ENCODE results near the gene S100A11. TPM values are rescaled to one million over a fixed set of nuclear protein-coding genes. Genes with fewer than 3 reads are reported as not detected.

Gene S100A11
- polyA plus RNA-seq, 1 of the 3 experiments (the other 2 are of a cell fraction): 736 TPM

GRCh38 chr1:152053375-152053774 is 16.6 kb upstream of the S100A11 start:
- Histone ChIP-seq H4K20me1 (ENCODE audit: insufficient read depth) (no peaks in the 10 kb centered on the region), H3K27ac (ENCODE audit: low read depth in 2 of 2, low read length in 1 of 2) (no peak overlapping the region), H3K9me2 (no peaks in the 10 kb centered on the region), H3F3A (replicated peaks; ENCODE audit: insufficient read depth) (peaks cover 6% of the 10 kb centered on the region), H3K4me2 (peak overlapping the region; percentile 13; the same call in 1 of the 2 replicates), H3K79me2 (ENCODE audit: insufficient read depth) (no peaks in the 10 kb centered on the region), H3K27me3 (ENCODE audit: insufficient read depth) (peaks cover 33% of the 10 kb centered on the region), H2AFZ (ENCODE audit: low read depth) (no peak overlapping the region), H3K36me3 (replicated peaks in 1 of 2; ENCODE audit: control insufficient read depth in 1 of 2, insufficient read depth in 2 of 2, low read length in 1 of 2) (no peaks in the 10 kb centered on the region), H3K9me3 (no peaks in the 10 kb centered on the region), H3K4me3 (ENCODE audit: low read depth in 2 of 2, low read length in 1 of 2) (no peak overlapping the region), H3K4me1 (ENCODE audit: control insufficient read depth in 1 of 2, insufficient read depth in 2 of 2, low read depth in 1 of 2, low read length in 1 of 2) (peaks cover 0 to 2% of the 10 kb centered on the region in 2 experiments; a peak in 2 of 4 replicates), H3K9ac (no peak overlapping the region)
- TF ChIP-seq RXRA (IDR thresholded peaks at IDR 0.05; ENCODE audit: borderline replicate concordance, low read depth) (no peak), MAX (IDR thresholded peaks at IDR 0.05; ENCODE audit: low read depth) (no peak), RAD21 (IDR thresholded peaks at IDR 0.05; ENCODE audit: low read length) (no peak)
- no peak for DNase-seq
- ChIA-PET POLR2A (no interaction called here), CTCF (interaction anchor here (0.6 to 5.7 kb wide), 23 partner anchors 8 to 463 kb away, joined by 3 to 82 read pairs (median 5); no protein-coding TSS in a partner anchor)
- 21% methylated on average over 11 of the region's 13 CpGs for WGBS (ENCODE audit: low lambda C conversion rate)

GRCh38 chr1:152052606-152053005 is 15.8 kb upstream of the S100A11 start:
- no peak overlapping the region for H3K27ac ChIP-seq (ENCODE audit: low read depth in 2 of 2, low read length in 1 of 2)
- peaks cover 33% of the 10 kb centered on the region for H3K27me3 ChIP-seq (ENCODE audit: insufficient read depth)
- H3F3A ChIP-seq (replicated peaks; ENCODE audit: insufficient read depth): peaks cover 12% of the 10 kb centered on the region
- H3K4me1 ChIP-seq (ENCODE audit: control insufficient read depth in 1 of 2, insufficient read depth in 2 of 2, low read depth in 1 of 2, low read length in 1 of 2): peaks cover under 1 to 10% of the 10 kb centered on the region in 2 experiments; a peak in 2 of 4 replicates
- no peak overlapping the region for H3K4me2 ChIP-seq
- H3K4me3 ChIP-seq (ENCODE audit: low read depth in 2 of 2, low read length in 1 of 2): no peak overlapping the region; a peak in 1 of 4 replicates
- 25% methylated on average over 10 of the region's 11 CpGs for WGBS (ENCODE audit: low lambda C conversion rate)
- no peaks in the 10 kb centered on the region for H3K9me3 ChIP-seq
- H3K9ac ChIP-seq: no peak overlapping the region
- TF ChIP-seq RAD21 (IDR thresholded peaks at IDR 0.05; ENCODE audit: low read length): peak; percentile 80
- peak; percentile 77 for TF ChIP-seq SMC3 (IDR thresholded peaks at IDR 0.05; ENCODE audit: low read depth, low read length)
- peak; percentile 90 for TF ChIP-seq CTCF (IDR thresholded peaks at IDR 0.05)
- no peak for TF ChIP-seq RFX5 (IDR thresholded peaks at IDR 0.05; ENCODE audit: low read length)
- no peak for TF ChIP-seq ELF1 (IDR thresholded peaks at IDR 0.05)
- H4K20me1 ChIP-seq (ENCODE audit: insufficient read depth): no peaks in the 10 kb centered on the region
- peak; percentile 72 for DNase-seq
- no peaks in the 10 kb centered on the region for H3K79me2 ChIP-seq (ENCODE audit: insufficient read depth)
- no peaks in the 10 kb centered on the region for H3K9me2 ChIP-seq
- POLR2A ChIA-PET: no interaction called here
- no peaks in the 10 kb centered on the region for H3K36me3 ChIP-seq (replicated peaks in 1 of 2; ENCODE audit: control insufficient read depth in 1 of 2, insufficient read depth in 2 of 2, low read length in 1 of 2)
- CTCF ChIA-PET: interaction anchor here (0.6 to 5.7 kb wide), 26 partner anchors 9 to 464 kb away, joined by 3 to 82 read pairs (median 4); no protein-coding TSS in a partner anchor
- H2AFZ ChIP-seq (ENCODE audit: low read depth): no peak overlapping the region

GRCh38 chr1:152050886-152051675 is 14.3 kb upstream of the S100A11 start:
- no peak overlapping the region for H3K9ac ChIP-seq
- peaks cover 25% of the 10 kb centered on the region; the same call in 1 of the 2 replicates for H3K27me3 ChIP-seq (ENCODE audit: insufficient read depth)
- POLR2A ChIA-PET: no interaction called here
- no peak for DNase-seq
- H3K27ac ChIP-seq (ENCODE audit: low read depth in 2 of 2, low read length in 1 of 2): no peak overlapping the region
- no peaks in the 10 kb centered on the region for H3K9me3 ChIP-seq
- peaks cover 11 to 12% of the 10 kb centered on the region in 2 experiments; a peak in 3 of 4 replicates for H3K4me1 ChIP-seq (ENCODE audit: control insufficient read depth in 1 of 2, insufficient read depth in 2 of 2, low read depth in 1 of 2, low read length in 1 of 2)
- H4K20me1 ChIP-seq (ENCODE audit: insufficient read depth): no peaks in the 10 kb centered on the region
- no peak overlapping the region for H3K4me3 ChIP-seq (ENCODE audit: low read depth in 2 of 2, low read length in 1 of 2)
- no peak overlapping the region for H3K4me2 ChIP-seq
- H3K36me3 ChIP-seq (replicated peaks in 1 of 2; ENCODE audit: control insufficient read depth in 1 of 2, insufficient read depth in 2 of 2, low read length in 1 of 2): no peaks in the 10 kb centered on the region
- H3F3A ChIP-seq (replicated peaks; ENCODE audit: insufficient read depth): peaks cover 24% of the 10 kb centered on the region
- no peak overlapping the region for H2AFZ ChIP-seq (ENCODE audit: low read depth)
- H3K9me2 ChIP-seq: no peaks in the 10 kb centered on the region
- no peaks in the 10 kb centered on the region for H3K79me2 ChIP-seq (ENCODE audit: insufficient read depth)
- WGBS (ENCODE audit: low lambda C conversion rate): 54% methylated on average over 6 of the region's 6 CpGs
- CTCF ChIA-PET: interaction anchor here (0.6 to 1.2 kb wide), 6 partner anchors 16 to 1009 kb away, joined by 3 to 4 read pairs (median 3); no protein-coding TSS in a partner anchor
- TF ChIP-seq MEF2A (IDR thresholded peaks at IDR 0.05; ENCODE audit: borderline replicate concordance, low read depth) (no peak), NFIC (IDR thresholded peaks at IDR 0.05; ENCODE audit: borderline replicate concordance) (no peak), YY1 (IDR thresholded peaks at IDR 0.05; ENCODE audit: low read depth) (no peak), RAD21 (IDR thresholded peaks at IDR 0.05; ENCODE audit: low read length) (no peak), RXRA (IDR thresholded peaks at IDR 0.05; ENCODE audit: borderline replicate concordance, low read depth) (no peak), TAF1 (IDR thresholded peaks at IDR 0.05; ENCODE audit: borderline replicate concordance, low read depth, low read length) (no peak), MXI1 (IDR thresholded peaks at IDR 0.05; ENCODE audit: low read depth, low read length) (no peak), ZBTB33 (IDR thresholded peaks at IDR 0.05; ENCODE audit: borderline replicate concordance, low read depth) (no peak), EZH2phosphoT487 (IDR thresholded peaks at IDR 0.05; ENCODE audit: borderline replicate concordance, low read depth) (no peak), FOXJ3 (CRISPR knock-in tag; IDR thresholded peaks at IDR 0.05) (no peak), GATA2 (CRISPR knock-in tag; IDR thresholded peaks at IDR 0.05) (no peak), CHD2 (IDR thresholded peaks at IDR 0.05; ENCODE audit: low read length, partially characterized antibody) (no peak)
